Neural progenitor cell (in vitro differentiated cells): ENCODE measurements around the gene ACAD10. TPM values are rescaled to one million over a fixed set of nuclear protein-coding genes. Genes with fewer than 3 reads are reported as not detected.

Experiments used
- DNase-seq: peaks from one replicate; pipeline ENCODE4 v3.0.0-alpha.2; 2016; ENCODE audit warnings: low spot score
- H2AFZ ChIP-seq: fragments of 200-600 bp; sonication (generic); replicated peaks from 2 replicates; pipeline ENCODE4 v1.6.1; 2016; ENCODE audit warnings: antibody characterized with exemption
- H3F3A ChIP-seq: fragments of 200-600 bp; sonication (generic); 2 replicates; pipeline ENCODE4 v1.6.1; 2016; ENCODE audit warnings: antibody characterized with exemption, low read depth
- H3K27ac ChIP-seq: fragments of 200-600 bp; sonication (generic); 2 replicates; pipeline ENCODE4 v1.5.1; 2016; ENCODE audit warnings: mild to moderate bottlenecking
- H3K27me3 ChIP-seq: fragments of 200-600 bp; sonication (generic); 2 replicates; pipeline ENCODE4 v1.6.1; 2016; ENCODE audit warnings: mild to moderate bottlenecking, moderate library complexity
- H3K36me3 ChIP-seq: fragments of 200-600 bp; sonication (generic); 2 replicates; pipeline ENCODE4 v1.5.1; 2016
- H3K4me1 ChIP-seq: fragments of 200-600 bp; sonication (generic); 2 replicates; pipeline ENCODE4 v1.6.1; 2016; ENCODE audit warnings: mixed run types
- H3K4me2 ChIP-seq: fragments of 200-600 bp; sonication (generic); 2 replicates; pipeline ENCODE4 v1.6.1; 2016
- H3K4me3 ChIP-seq: fragments of 200-600 bp; sonication (generic); 2 replicates; pipeline ENCODE4 v1.5.1; 2016
- H3K79me2 ChIP-seq: fragments of 200-600 bp; sonication (generic); 2 replicates; pipeline ENCODE4 v1.6.1; 2016; ENCODE audit warnings: low read depth
- H3K9ac ChIP-seq: fragments of 200-600 bp; sonication (generic); 2 replicates; pipeline ENCODE4 v1.6.1; 2016
- H3K9me3 ChIP-seq: fragments of 200-600 bp; sonication (generic); 2 replicates; pipeline ENCODE4 v1.5.1; 2016; ENCODE audit warnings: low read depth
- H4K20me1 ChIP-seq: fragments of 200-600 bp; sonication (generic); 2 replicates; pipeline ENCODE4 v1.6.1; 2016; ENCODE audit warnings: low read depth
- H3K27ac Mint-ChIP-seq: 3 replicates; pipeline ENCODE4 v1.8.0; 2021; ENCODE audit warnings: mixed read lengths
- H3K27me3 Mint-ChIP-seq: 2 replicates; pipeline ENCODE4 v1.8.0; 2022; ENCODE audit warnings: low read depth, mild to moderate bottlenecking, inconsistent platforms, moderate library complexity, mixed read lengths; ENCODE audit not compliant: insufficient read depth
- H3K36me3 Mint-ChIP-seq: 3 replicates; pipeline ENCODE4 v1.8.0; 2021; ENCODE audit warnings: mixed read lengths
- H3K4me1 Mint-ChIP-seq: 3 replicates; pipeline ENCODE4 v1.8.0; 2021; ENCODE audit warnings: mixed read lengths
- H3K4me3 Mint-ChIP-seq: 3 replicates; pipeline ENCODE4 v1.8.0; 2021; ENCODE audit warnings: mild to moderate bottlenecking, moderate library complexity, mixed read lengths
- H3K9me3 Mint-ChIP-seq: 3 replicates; pipeline ENCODE4 v1.8.0; 2020; ENCODE audit warnings: mixed read lengths
- EZH2 ChIP-seq: fragments of 200-600 bp; sonication (generic); IDR thresholded peaks from 2 replicates; pipeline ENCODE4 v1.6.1; 2017; ENCODE audit warnings: antibody characterized with exemption, mild to moderate bottlenecking, moderate library complexity
- EZH2phosphoT487 ChIP-seq: fragments of 200-600 bp; sonication (generic); IDR thresholded peaks from 2 replicates; pipeline ENCODE4 v1.6.1; 2017; ENCODE audit warnings: antibody characterized with exemption
- total RNA-seq: library from RNA; depleted of rRNA; stranded (reverse); fragments of >200 nt; gene quantifications from 2 replicates; pipeline ENCODE4 v1.2.3, GENCODE V29; 2015; ENCODE audit warnings: low replicate concordance
- TF ChIP-seq, protein P1 (sequence below): fragments of 200-600 bp; sonication (generic); IDR thresholded peaks from 2 replicates; pipeline ENCODE4 v1.5.1; 2017; ENCODE audit warnings: antibody characterized with exemption, mild to moderate bottlenecking

Gene ACAD10
- total RNA-seq, 1 donor from 2014 or later, result 13.8 TPM

DNA sequence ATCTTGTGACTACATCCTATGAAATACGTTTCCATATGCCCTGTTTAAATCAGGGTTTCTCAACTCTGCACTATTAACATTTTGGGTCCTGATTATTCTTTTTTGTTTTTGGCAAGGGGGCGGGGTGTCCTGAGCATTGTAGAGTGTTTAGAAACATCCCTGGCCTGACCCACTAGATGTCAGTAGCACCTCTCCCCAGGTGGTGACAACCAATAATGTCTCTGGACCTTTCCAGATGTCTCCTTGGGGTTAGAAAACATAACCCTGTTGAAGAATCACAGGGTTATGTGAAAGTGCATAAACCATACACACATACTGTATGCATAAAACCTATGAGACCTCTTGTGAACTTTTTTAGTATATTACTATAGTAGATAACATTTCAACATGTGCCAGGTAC lies 1.4 kb downstream of the ACAD10 start:
- peak overlapping the region; percentile 95 for H3K4me3 Mint-ChIP-seq
- Histone ChIP-seq H2AFZ (no peak overlapping the region), H3K79me2 (peaks cover 46% of the 10 kb centered on the region), H3K4me3 (peak overlapping the region; percentile 80), H3K9ac (no peak overlapping the region), H4K20me1 (peaks cover 10% of the 10 kb centered on the region), H3K27me3 (no peaks in the 10 kb centered on the region), H3F3A (peaks cover 14% of the 10 kb centered on the region), H3K36me3 (no peaks in the 10 kb centered on the region), H3K4me2 (peak overlapping the region; percentile 91), H3K9me3 (no peaks in the 10 kb centered on the region), H3K27ac (no peak overlapping the region), H3K4me1 (no peaks in the 10 kb centered on the region)
- peaks cover 23% of the 10 kb centered on the region for H3K4me1 Mint-ChIP-seq
- H3K36me3 Mint-ChIP-seq, result peaks cover 12% of the 10 kb centered on the region
- H3K9me3 Mint-ChIP-seq, result no peaks in the 10 kb centered on the region
- H3K27ac Mint-ChIP-seq, result no peak overlapping the region
- H3K27me3 Mint-ChIP-seq, result no peaks in the 10 kb centered on the region
- no peak for DNase-seq
- TF ChIP-seq EZH2phosphoT487, result no peak
- no peak for TF ChIP-seq EZH2
- TF ChIP-seq, protein P1, sequence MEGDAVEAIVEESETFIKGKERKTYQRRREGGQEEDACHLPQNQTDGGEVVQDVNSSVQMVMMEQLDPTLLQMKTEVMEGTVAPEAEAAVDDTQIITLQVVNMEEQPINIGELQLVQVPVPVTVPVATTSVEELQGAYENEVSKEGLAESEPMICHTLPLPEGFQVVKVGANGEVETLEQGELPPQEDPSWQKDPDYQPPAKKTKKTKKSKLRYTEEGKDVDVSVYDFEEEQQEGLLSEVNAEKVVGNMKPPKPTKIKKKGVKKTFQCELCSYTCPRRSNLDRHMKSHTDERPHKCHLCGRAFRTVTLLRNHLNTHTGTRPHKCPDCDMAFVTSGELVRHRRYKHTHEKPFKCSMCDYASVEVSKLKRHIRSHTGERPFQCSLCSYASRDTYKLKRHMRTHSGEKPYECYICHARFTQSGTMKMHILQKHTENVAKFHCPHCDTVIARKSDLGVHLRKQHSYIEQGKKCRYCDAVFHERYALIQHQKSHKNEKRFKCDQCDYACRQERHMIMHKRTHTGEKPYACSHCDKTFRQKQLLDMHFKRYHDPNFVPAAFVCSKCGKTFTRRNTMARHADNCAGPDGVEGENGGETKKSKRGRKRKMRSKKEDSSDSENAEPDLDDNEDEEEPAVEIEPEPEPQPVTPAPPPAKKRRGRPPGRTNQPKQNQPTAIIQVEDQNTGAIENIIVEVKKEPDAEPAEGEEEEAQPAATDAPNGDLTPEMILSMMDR, result no peak

GRCh38 chr12:111687952-111688351 lies 2.1 kb downstream of the ACAD10 start:
- no peaks in the 10 kb centered on the region for H3K9me3 Mint-ChIP-seq
- H3K36me3 ChIP-seq, result no peaks in the 10 kb centered on the region
- peaks cover 46% of the 10 kb centered on the region for H3K79me2 ChIP-seq
- peak overlapping the region; percentile 25 for H3K4me3 Mint-ChIP-seq
- no peak for DNase-seq
- no peaks in the 10 kb centered on the region for H3K27me3 Mint-ChIP-seq
- no peak overlapping the region for H3K27ac Mint-ChIP-seq
- no peak overlapping the region for H3K4me3 ChIP-seq
- H3F3A ChIP-seq, result peaks cover 14% of the 10 kb centered on the region
- no peak for TF ChIP-seq EZH2phosphoT487
- TF ChIP-seq, protein P1, result no peak
- no peak for TF ChIP-seq EZH2
- no peak overlapping the region for H2AFZ ChIP-seq
- no peaks in the 10 kb centered on the region for H3K4me1 ChIP-seq
- no peaks in the 10 kb centered on the region for H3K27me3 ChIP-seq
- no peak overlapping the region for H3K9ac ChIP-seq
- H3K27ac ChIP-seq, result no peak overlapping the region
- peaks cover 23% of the 10 kb centered on the region for H3K4me1 Mint-ChIP-seq
- H3K36me3 Mint-ChIP-seq, result peaks cover 11% of the 10 kb centered on the region
- peaks cover 7% of the 10 kb centered on the region for H4K20me1 ChIP-seq
- H3K9me3 ChIP-seq, result no peaks in the 10 kb centered on the region
- H3K4me2 ChIP-seq, result no peak overlapping the region

GRCh38 chr12:111691262-111691661 lies 5.4 kb downstream of the ACAD10 start:
- Histone ChIP-seq H3K4me3 (no peak overlapping the region), H3K9me3 (no peaks in the 10 kb centered on the region), H2AFZ (no peak overlapping the region), H3K27me3 (no peaks in the 10 kb centered on the region), H3K9ac (no peak overlapping the region), H3K4me2 (no peak overlapping the region), H3K79me2 (peaks cover 15% of the 10 kb centered on the region), H3K27ac (no peak overlapping the region), H3K36me3 (peaks cover 1% of the 10 kb centered on the region), H4K20me1 (no peaks in the 10 kb centered on the region), H3F3A (peaks cover 9% of the 10 kb centered on the region), H3K4me1 (no peaks in the 10 kb centered on the region)
- no peak for TF ChIP-seq EZH2
- TF ChIP-seq, protein P1, result no peak
- no peak for TF ChIP-seq EZH2phosphoT487
- no peak overlapping the region for H3K4me3 Mint-ChIP-seq
- no peaks in the 10 kb centered on the region for H3K9me3 Mint-ChIP-seq
- peaks cover 8% of the 10 kb centered on the region for H3K4me1 Mint-ChIP-seq
- DNase-seq, result no peak
- no peaks in the 10 kb centered on the region for H3K27me3 Mint-ChIP-seq
- peaks cover 19% of the 10 kb centered on the region for H3K36me3 Mint-ChIP-seq
- H3K27ac Mint-ChIP-seq, result no peak overlapping the region
